ENCODE results near the gene TECR. TPM values are rescaled to one million over a fixed set of nuclear protein-coding genes. Genes with fewer than 3 reads are reported as not detected.

The TECR gene
- total RNA-seq = 14.7 TPM

GRCh38 chr19:14529254-14530004 is at the start of gene TECR:
Gene TECR (plus strand): TSS chr19:14529594. CDS start chr19:14529697, 103 bp downstream.

GRCh38 chr19:14496029-14496833 is 33.2 kb upstream of the TECR start, which contains the start of gene GIPC1:
Gene GIPC1 (minus strand): TSS chr19:14496127. CDS start chr19:14482976, 13,151 bp downstream.

GRCh38 chr19:14517840-14518505 is 11.4 kb upstream of the TECR start, which contains the start of gene DNAJB1:
Gene DNAJB1 (minus strand): TSS chr19:14518397. CDS start chr19:14518349, 48 bp downstream.

GRCh38 chr19:14571695-14572490 is 42.5 kb downstream of the TECR start, which contains the start of gene NDUFB7:
Gene NDUFB7 (minus strand): TSS chr19:14572066. CDS start chr19:14572000, 66 bp downstream.

GRCh38 chr19:14582894-14583340 is 53.5 kb downstream of the TECR start, which contains the start of gene CLEC17A:
Gene CLEC17A (plus strand): TSS chr19:14583084. CDS start chr19:14583161, 77 bp downstream.

Small RNAs within 50 kb of the gene (small RNA-seq; reads per million reads assigned to genes)
- gene RN7SL842P (ENCODE audit: low replicate concordance) (not detected), gene SNRPGP15 (ENCODE audit: low replicate concordance) (not detected)

Other genes with a start within 250 kb of the TECR start
- 2.5 TPM for gene ADGRE5, start 148.2 kb upstream of the TECR start, total RNA-seq
- 37.9 TPM for gene DDX39A, start 110.3 kb upstream of the TECR start, total RNA-seq
- gene PKN1, start 96.3 kb upstream of the TECR start, total RNA-seq = 82.3 TPM
- not detected for gene PTGER1, start 54.2 kb upstream of the TECR start, total RNA-seq
- 26.3 TPM for gene GIPC1, start 33.5 kb upstream of the TECR start, total RNA-seq
- 28.8 TPM for gene DNAJB1, start 11.2 kb upstream of the TECR start, total RNA-seq
- 130 TPM for gene NDUFB7, start 42.5 kb downstream of the TECR start, total RNA-seq
- gene CLEC17A, start 53.5 kb downstream of the TECR start, total RNA-seq = not detected
- gene ADGRE3, start 145.2 kb downstream of the TECR start, total RNA-seq = not detected
- gene ZNF333, start 160.5 kb downstream of the TECR start, total RNA-seq = 68.5 TPM
- 0.31 TPM for gene ADGRE2, start 249.0 kb downstream of the TECR start, total RNA-seq